Ishikawa (cell line): ENCODE results near the gene PTPRN2.

Source experiments
- RAD21 ChIP-seq: IDR thresholded peaks from 2 replicates; pipeline ENCODE4 v1.6.1; 2012; ENCODE audit warnings: low read depth
- TAF1 ChIP-seq: IDR thresholded peaks from 2 replicates; pipeline ENCODE4 v1.6.1; 2012; ENCODE audit warnings: low read depth, mild to moderate bottlenecking
- TF ChIP-seq, protein P1 (sequence below): IDR thresholded peaks from 2 replicates; pipeline ENCODE4 v1.6.1; 2012; ENCODE audit warnings: low read depth, mild to moderate bottlenecking

DNA sequence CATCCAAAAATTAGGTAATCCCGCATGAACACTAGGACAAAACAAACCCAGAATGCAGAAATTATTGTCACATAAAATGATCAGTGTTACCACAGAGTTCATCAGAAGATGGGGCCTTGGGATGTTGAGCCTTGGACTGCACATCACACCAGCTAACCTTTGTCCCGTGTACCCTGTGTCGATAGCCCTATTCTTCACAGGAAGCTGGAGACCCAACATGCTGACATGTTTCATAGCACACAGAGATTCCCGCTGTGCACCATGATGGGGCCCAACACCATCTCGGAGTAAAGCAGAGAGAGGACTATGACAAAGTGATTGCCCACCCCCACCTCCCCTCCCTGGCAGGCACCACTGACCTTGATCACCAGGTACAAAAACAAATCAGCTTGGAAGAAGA lies 4.5 kb downstream of the PTPRN2 start:
- TF ChIP-seq, protein P1, sequence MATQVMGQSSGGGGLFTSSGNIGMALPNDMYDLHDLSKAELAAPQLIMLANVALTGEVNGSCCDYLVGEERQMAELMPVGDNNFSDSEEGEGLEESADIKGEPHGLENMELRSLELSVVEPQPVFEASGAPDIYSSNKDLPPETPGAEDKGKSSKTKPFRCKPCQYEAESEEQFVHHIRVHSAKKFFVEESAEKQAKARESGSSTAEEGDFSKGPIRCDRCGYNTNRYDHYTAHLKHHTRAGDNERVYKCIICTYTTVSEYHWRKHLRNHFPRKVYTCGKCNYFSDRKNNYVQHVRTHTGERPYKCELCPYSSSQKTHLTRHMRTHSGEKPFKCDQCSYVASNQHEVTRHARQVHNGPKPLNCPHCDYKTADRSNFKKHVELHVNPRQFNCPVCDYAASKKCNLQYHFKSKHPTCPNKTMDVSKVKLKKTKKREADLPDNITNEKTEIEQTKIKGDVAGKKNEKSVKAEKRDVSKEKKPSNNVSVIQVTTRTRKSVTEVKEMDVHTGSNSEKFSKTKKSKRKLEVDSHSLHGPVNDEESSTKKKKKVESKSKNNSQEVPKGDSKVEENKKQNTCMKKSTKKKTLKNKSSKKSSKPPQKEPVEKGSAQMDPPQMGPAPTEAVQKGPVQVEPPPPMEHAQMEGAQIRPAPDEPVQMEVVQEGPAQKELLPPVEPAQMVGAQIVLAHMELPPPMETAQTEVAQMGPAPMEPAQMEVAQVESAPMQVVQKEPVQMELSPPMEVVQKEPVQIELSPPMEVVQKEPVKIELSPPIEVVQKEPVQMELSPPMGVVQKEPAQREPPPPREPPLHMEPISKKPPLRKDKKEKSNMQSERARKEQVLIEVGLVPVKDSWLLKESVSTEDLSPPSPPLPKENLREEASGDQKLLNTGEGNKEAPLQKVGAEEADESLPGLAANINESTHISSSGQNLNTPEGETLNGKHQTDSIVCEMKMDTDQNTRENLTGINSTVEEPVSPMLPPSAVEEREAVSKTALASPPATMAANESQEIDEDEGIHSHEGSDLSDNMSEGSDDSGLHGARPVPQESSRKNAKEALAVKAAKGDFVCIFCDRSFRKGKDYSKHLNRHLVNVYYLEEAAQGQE = no peak
- TF ChIP-seq RAD21 (no peak), TAF1 (no peak)
